Esophagus squamous epithelium (tissue), 4 donors: ENCODE results near the gene ST13.

Source experiments
- POLR2A ChIP-seq, 4 donors: fragments of 450-650 bp; IDR thresholded peaks; one replicate each; pipeline ENCODE4 v1.6.1; 2017; ENCODE audit warnings: antibody characterized with exemption in 4 of 4, mild to moderate bottlenecking in 4 of 4, moderate library complexity in 3 of 4
- TF ChIP-seq, protein P1 (sequence below), 6 experiments: fragments of 450-650 bp in 4 of 6; fragments of 200-600 bp in 2 of 6; sonication (generic) in 2 of 6; IDR thresholded peaks; one replicate each; pipeline ENCODE4 v1.5.1; 2016 to 2019; ENCODE audit warnings: antibody characterized with exemption in 6 of 6, mild to moderate bottlenecking in 4 of 6, moderate library complexity in 4 of 6

DNA sequence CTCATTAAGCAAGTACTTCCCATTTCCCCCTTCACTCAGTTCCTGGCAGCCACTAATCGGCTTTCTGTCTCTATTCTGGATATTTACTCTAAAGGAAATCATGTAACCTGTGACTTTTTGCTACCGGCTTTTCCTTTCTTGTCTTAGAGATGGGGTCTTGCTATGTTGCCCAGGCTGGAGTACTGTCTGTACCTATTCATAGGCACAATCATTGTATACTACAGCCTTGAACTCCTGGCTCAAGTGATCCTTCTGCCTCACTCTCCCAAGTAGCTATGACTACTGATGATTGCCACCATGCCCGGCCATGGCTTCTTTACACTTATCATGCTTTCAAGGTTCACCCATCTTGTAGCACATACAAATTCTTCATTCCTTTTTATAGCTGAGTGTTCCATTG lies 49.7 kb downstream of the ST13 start:
- no peak for TF ChIP-seq POLR2A (IDR thresholded peaks at IDR 0.05)
- TF ChIP-seq, protein P1, sequence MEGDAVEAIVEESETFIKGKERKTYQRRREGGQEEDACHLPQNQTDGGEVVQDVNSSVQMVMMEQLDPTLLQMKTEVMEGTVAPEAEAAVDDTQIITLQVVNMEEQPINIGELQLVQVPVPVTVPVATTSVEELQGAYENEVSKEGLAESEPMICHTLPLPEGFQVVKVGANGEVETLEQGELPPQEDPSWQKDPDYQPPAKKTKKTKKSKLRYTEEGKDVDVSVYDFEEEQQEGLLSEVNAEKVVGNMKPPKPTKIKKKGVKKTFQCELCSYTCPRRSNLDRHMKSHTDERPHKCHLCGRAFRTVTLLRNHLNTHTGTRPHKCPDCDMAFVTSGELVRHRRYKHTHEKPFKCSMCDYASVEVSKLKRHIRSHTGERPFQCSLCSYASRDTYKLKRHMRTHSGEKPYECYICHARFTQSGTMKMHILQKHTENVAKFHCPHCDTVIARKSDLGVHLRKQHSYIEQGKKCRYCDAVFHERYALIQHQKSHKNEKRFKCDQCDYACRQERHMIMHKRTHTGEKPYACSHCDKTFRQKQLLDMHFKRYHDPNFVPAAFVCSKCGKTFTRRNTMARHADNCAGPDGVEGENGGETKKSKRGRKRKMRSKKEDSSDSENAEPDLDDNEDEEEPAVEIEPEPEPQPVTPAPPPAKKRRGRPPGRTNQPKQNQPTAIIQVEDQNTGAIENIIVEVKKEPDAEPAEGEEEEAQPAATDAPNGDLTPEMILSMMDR (IDR thresholded peaks at IDR 0.05) = no peak
